Loucy (cell line): ENCODE measurements around the gene TCEANC.

Experiments used
- CTCF ChIP-seq: fragments of 200-600 bp; sonication (generic); conservative IDR thresholded peaks from 2 replicates; pipeline ENCODE4 v1.5.1; 2014; ENCODE audit warnings: mild to moderate bottlenecking, antibody characterized with exemption, low read length
- EZH2phosphoT487 ChIP-seq: fragments of 200-600 bp; IDR thresholded peaks from 2 replicates; pipeline ENCODE4 v1.6.1; 2018; ENCODE audit warnings: antibody characterized with exemption, mild to moderate bottlenecking, moderate library complexity, borderline replicate concordance

GRCh38 chrX:13614154-13614553, 38.8 kb upstream of the TCEANC start:
- no peak for TF ChIP-seq CTCF
- TF ChIP-seq EZH2phosphoT487: no peak
